Nephron progenitor cell (in vitro differentiated cells): ENCODE measurements around the gene COL25A1.

Experiments
- DNase-seq: peaks from one replicate; pipeline ENCODE4 v3.0.0; 2021
- H3K27ac Mint-ChIP-seq: 2 replicates; pipeline ENCODE4 v1.8.0; 2021; ENCODE audit warnings: mild to moderate bottlenecking, moderate library complexity, mixed read lengths
- H3K27me3 Mint-ChIP-seq: 2 replicates; pipeline ENCODE4 v1.8.0; 2021; ENCODE audit warnings: mild to moderate bottlenecking, low read depth, mixed read lengths; ENCODE audit not compliant: poor library complexity
- H3K36me3 Mint-ChIP-seq: 2 replicates; pipeline ENCODE4 v1.8.0; 2021; ENCODE audit warnings: low read depth, mixed read lengths
- H3K4me1 Mint-ChIP-seq: 2 replicates; pipeline ENCODE4 v1.8.0; 2021; ENCODE audit warnings: mixed read lengths
- H3K4me3 Mint-ChIP-seq: 2 replicates; pipeline ENCODE4 v1.8.0; 2021; ENCODE audit warnings: mild to moderate bottlenecking, moderate library complexity, mixed read lengths
- H3K9me3 Mint-ChIP-seq: 2 replicates; pipeline ENCODE4 v1.8.0; 2021; ENCODE audit warnings: mild to moderate bottlenecking, moderate library complexity, mixed read lengths
- CTCF ChIP-seq: fragments of 200-600 bp; sonication (generic); IDR thresholded peaks from 2 replicates; pipeline ENCODE4 v1.5.0; 2021; ENCODE audit warnings: antibody characterized with exemption

The COL25A1 gene

DNA sequence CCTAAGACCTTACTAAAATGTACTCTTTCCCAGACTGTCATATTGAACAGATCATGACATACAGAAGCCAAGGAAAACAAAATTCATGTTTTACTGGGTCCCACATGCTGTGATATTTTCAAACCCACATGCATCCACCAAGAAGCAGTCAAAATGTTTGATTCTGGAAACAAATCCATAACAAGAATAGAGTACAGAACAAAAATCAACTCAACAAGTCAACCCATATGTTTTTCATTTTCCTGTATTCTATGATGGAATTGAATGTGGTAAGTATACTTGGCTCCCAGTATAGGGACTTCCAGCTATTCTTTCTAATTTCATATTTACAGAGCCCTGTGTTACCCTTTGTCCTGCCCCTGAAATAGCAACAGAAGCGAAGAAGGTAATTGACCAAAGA is 106.8 kb downstream of the COL25A1 start:
- no peak for TF ChIP-seq CTCF

DNA sequence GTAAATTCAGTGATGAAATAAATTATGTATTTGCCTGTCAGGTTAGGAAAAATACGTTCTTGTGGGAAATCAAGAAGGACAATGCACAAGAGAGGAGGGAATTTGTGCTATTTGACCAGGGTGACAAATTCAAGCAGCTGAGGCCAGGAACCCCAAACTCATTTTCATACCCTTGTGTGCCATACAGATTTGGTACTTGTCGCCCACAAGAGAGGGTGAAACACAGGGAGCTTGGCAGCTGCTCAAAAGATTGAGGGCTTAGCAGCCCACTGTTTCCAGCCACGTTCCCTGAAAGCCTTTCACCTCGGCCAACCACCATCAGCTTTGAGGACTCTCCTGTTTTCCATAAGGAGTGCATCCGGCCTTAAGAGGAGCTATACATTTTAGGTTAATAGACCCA is 111.2 kb downstream of the COL25A1 start:
- Mint-ChIP-seq H3K27ac (peak overlapping the region; percentile 26), H3K9me3 (peaks cover under 1% of the 10 kb centered on the region), H3K4me1 (peaks cover 32% of the 10 kb centered on the region), H3K36me3 (no peaks in the 10 kb centered on the region), H3K27me3 (no peaks in the 10 kb centered on the region), H3K4me3 (no peak overlapping the region)
- no peak for DNase-seq
- TF ChIP-seq CTCF, result no peak

More for the DNA sequence above, 106.8 kb downstream of the COL25A1 start:
- H3K36me3 Mint-ChIP-seq, result no peaks in the 10 kb centered on the region
- no peaks in the 10 kb centered on the region for H3K9me3 Mint-ChIP-seq
- no peak for DNase-seq
- H3K4me3 Mint-ChIP-seq, result no peak overlapping the region
- no peak overlapping the region for H3K27ac Mint-ChIP-seq
- no peaks in the 10 kb centered on the region for H3K27me3 Mint-ChIP-seq
- peaks cover 19% of the 10 kb centered on the region for H3K4me1 Mint-ChIP-seq

DNA sequence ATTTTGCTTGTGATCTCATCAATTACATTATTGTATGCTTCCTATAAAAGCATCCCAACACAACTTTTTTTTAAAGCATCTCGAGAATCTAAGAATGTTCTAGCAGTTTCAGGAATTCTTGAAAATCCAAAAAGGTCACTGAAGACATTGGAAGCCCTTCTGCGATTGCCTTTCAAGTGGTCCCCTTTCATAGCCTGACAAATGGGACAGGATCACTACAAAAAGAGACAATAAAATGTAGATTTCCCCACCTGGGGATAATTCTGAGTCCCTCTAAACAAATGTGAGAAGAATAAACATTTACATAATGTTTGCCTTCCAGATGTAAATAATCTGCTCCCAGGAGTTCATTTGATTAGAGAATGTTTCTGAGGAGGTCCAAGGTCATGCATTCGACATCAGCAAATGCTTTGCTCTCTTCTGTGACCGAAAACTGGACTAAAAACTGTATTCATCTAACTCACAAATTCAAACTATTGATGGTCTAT is 116.0 kb downstream of the COL25A1 start:
- Mint-ChIP-seq H3K4me3 (no peak overlapping the region), H3K4me1 (peaks cover 20% of the 10 kb centered on the region), H3K27ac (no peak overlapping the region), H3K36me3 (no peaks in the 10 kb centered on the region), H3K9me3 (peaks cover 7% of the 10 kb centered on the region), H3K27me3 (no peaks in the 10 kb centered on the region)
- no peak for TF ChIP-seq CTCF
- no peak for DNase-seq

DNA sequence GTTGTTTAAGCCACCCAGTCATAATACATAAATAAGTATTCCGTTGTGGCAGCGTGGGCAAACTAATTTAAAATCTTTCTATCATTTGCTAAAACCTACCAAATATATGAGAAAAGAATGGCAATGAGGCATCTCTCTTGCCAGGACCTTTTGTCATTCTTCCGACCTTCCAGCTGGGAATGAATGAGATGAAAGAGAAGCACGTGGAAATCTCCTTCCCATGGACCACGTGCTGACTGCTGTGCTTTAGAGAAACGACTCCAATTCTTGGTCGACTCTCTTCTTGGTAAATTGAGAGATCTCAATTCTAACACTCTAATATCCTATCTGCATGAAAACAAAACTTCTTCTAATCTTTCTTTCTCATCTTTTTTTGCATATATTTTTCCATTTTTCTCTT is 116.5 kb downstream of the COL25A1 start:
- no peaks in the 10 kb centered on the region for H3K36me3 Mint-ChIP-seq
- no peak overlapping the region for H3K27ac Mint-ChIP-seq
- no peak for TF ChIP-seq CTCF
- no peak overlapping the region for H3K4me3 Mint-ChIP-seq
- DNase-seq, result no peak
- H3K27me3 Mint-ChIP-seq, result no peaks in the 10 kb centered on the region
- H3K4me1 Mint-ChIP-seq, result peaks cover 16% of the 10 kb centered on the region
- peaks cover 7% of the 10 kb centered on the region for H3K9me3 Mint-ChIP-seq

DNA sequence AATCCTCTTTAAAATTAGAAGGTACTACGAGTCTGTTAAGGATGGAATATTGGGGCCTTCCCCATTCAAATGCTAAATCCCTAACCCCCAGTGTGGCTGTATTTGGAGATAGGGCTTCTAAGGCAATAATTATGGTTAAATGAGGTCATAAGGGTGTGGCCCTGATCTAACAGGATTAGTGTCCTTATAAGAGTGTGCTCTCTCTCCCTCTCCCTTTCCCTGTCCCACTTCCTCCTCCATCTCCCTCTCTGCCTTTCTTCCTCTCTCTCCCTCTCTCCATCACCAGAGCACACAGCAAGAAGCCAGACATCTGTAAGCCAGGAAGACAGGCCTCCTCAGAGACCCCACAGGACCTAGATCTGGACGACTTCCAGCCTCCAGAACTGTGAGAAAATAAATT is 116.9 kb downstream of the COL25A1 start:
- no peak overlapping the region for H3K4me3 Mint-ChIP-seq
- peaks cover 7% of the 10 kb centered on the region for H3K9me3 Mint-ChIP-seq
- DNase-seq, result no peak
- no peaks in the 10 kb centered on the region for H3K27me3 Mint-ChIP-seq
- no peak overlapping the region for H3K27ac Mint-ChIP-seq
- peaks cover 12% of the 10 kb centered on the region for H3K4me1 Mint-ChIP-seq
- TF ChIP-seq CTCF, result no peak
- H3K36me3 Mint-ChIP-seq, result no peaks in the 10 kb centered on the region

DNA sequence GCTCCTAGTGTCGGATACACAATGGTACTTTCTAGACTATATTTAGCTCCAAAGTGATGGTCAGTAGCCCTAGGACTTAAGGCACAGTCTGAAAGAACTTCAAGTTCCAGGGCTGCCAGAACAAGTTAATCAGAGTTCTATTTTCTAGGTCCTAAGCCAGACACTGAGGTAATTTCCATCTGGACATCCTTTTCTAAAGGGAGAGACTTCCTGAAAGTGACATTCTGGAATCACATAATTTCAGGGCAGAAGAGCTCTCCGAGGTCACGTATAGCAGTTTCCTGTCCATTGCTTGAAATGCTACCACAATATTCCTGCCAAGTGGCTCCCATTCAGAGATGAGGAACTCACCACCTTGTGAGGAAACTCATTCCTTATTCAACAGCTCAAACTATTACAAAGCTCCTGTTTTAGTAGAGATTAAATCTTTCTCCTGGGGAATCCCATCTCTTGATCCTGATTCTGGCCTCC is 117.9 kb downstream of the COL25A1 start:
- H3K4me3 Mint-ChIP-seq, result no peak overlapping the region
- TF ChIP-seq CTCF, result no peak
- peaks cover 5% of the 10 kb centered on the region for H3K4me1 Mint-ChIP-seq
- H3K36me3 Mint-ChIP-seq, result no peaks in the 10 kb centered on the region
- DNase-seq, result no peak
- H3K27ac Mint-ChIP-seq, result no peak overlapping the region
- no peaks in the 10 kb centered on the region for H3K27me3 Mint-ChIP-seq
- H3K9me3 Mint-ChIP-seq, result peaks cover 7% of the 10 kb centered on the region
